Activated T-helper 1 cell treated with Interleukin-2 at 50 U/mL for 16 hours (primary cell): Measurements from ENCODE around the gene SLC26A11.
A peak's percentile ranks its signal among the peaks of the same experiment; 100 is the strongest.
"Not testable (repeated sequence)": the region's sequence is repeated elsewhere in the genome, so short reads cannot be mapped to it uniquely, and the experiment has no call there.

Source experiments
- DNase-seq: peaks from one replicate; pipeline ENCODE4 v3.0.0-alpha.2; 2020; ENCODE audit warnings: low read depth

SLC26A11 gene

DNA sequence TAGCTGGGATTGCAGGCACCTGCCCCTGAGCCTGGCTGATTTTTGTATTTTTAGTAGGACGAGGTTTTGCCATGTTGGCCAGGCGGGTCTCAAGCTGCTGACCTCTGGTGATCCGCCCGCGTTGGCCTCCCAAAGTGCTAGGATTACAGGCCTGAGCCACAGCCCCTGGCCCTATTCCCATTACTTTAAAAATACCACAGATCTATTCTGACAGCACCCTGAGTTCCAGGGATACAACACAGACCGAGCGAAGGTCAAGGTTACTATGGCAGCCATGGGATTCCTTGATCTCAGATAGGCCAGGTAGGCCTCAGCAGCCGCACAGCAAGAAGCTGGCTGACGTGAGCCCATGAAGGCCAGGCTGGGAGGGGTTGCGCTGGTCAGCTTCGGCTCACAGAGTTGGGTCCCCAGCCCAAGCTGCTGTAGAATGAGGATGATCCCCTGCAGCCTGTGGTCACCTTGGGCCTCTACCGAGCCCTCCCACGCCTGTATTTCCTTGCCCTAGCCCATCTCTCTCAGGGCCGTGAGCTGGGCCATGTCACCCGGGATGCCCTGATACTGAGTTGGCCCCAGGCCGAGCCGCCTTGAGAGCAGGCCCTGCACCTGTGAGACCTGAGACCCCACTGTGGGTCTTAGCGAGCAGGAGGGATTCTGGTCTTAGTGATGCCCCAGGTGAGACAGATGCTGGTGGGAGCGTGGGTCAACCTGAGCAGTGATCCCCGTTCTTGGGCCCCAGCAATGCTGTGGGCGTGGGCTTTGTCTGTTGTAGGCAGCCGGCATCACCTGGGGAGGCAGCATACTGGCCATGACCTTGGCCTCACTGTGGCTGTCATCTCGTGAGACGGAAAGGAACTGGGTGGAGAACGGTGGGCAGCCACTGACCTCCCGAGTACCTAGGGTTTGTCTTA, 23.6 kb downstream of the SLC26A11 start:
- no peak for DNase-seq

GRCh38 chr17:80244448-80244847, 24.2 kb downstream of the SLC26A11 start:
- not testable (repeated sequence) for DNase-seq

- DNase-seq, result no peak
These were observed 24.8 kb downstream of the SLC26A11 start for GRCh38 chr17:80244871-80245509.

DNA sequence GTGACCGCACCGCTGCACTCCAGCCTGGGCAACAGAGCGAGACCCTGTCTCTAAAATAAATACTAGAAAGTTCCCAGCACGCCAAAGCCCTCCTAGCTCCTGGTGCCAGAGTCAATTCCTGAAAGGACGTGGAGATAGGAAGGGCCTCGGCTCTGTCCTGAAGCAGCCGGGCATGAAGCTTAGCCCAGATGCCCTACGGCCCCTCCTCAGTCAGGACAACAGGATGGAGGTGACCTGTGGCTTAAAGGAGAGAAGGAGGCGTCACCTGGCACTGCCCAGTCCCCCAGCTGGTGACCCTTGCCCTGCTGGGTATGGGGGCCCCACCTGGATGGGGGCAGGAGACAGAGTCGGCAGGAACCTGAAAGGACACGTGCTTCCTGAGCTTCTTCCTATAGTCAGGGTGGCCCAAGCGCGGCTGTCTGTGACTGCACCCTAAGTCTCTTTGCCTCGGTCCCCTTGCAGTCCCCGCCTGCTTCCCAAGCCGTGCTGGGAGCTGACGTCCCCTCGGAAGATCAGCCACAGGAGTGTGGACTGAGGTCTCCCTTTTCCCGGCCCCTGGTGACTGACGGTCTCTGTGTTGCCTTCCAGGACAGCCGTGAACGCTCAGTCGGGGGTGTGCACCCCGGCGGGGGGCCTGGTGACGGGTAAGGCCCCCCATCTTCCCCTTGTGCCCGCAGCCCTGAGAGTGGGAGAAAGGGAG, 25.5 kb downstream of the SLC26A11 start:
- no peak for DNase-seq

DNA sequence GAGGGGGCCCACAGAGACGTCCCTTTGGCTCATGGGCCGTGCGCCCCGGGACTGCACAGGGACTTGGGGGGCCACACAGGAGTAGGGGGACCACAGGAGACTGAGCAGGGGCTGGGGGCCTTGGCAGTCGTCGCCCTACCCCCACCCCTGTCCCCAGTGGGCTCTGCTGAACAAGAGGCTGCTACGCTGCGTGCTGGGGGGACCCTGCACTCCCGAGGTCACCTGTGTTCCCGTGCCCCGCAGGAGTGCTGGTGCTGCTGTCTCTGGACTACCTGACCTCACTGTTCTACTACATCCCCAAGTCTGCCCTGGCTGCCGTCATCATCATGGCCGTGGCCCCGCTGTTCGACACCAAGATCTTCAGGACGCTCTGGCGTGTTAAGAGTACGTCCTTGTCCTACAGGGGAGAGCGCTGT, 26.0 kb downstream of the SLC26A11 start:
- no peak for DNase-seq

GRCh38 chr17:80246726-80247125, 26.5 kb downstream of the SLC26A11 start:
- DNase-seq, result no peak

DNA sequence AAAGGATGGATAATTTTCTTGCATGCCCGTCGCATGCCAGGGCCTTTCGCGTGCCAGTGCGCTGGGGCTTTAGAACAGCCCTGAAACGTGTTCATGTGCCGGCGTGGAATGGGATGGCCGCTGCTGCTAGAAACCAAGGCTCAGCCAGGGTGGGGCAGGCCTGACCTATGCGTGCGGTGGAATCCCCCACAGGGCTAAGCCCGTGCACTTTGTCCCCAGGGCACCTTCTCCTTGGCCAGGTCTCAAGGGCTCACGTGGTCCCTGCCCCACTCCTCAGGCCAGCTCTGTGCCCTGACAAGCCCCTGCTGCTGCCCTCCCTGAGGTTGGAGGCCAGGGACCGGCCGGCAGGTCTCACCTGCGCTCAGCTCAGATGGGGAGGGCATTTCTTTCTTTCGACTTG, 27.3 kb downstream of the SLC26A11 start:
- no peak for DNase-seq

- no peak for DNase-seq
These were observed 28.0 kb downstream of the SLC26A11 start for GRCh38 chr17:80248001-80248893.

GRCh38 chr17:80248894-80249710, 28.9 kb downstream of the SLC26A11 start:
- no peak for DNase-seq

DNA sequence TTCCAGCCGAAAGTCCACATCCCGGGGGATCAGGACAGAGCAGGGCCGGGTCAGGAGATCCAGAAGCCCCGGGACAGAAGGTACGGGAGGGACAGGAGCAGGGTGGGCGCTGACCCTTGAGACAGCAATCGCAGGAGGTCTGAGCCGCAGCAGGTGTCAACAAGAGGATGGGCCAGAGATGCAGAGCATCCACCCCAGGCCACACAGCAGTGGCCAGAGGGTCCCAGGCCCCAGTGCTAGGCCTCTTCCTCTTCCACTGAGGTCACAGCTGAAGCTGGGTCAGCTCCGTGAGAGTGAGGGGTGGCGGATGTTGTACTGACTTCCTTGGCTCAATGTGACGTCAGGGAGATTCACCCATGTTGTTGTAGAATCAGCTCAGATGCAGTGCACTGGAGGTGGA, 31.7 kb downstream of the SLC26A11 start:
- no peak for DNase-seq

DNA sequence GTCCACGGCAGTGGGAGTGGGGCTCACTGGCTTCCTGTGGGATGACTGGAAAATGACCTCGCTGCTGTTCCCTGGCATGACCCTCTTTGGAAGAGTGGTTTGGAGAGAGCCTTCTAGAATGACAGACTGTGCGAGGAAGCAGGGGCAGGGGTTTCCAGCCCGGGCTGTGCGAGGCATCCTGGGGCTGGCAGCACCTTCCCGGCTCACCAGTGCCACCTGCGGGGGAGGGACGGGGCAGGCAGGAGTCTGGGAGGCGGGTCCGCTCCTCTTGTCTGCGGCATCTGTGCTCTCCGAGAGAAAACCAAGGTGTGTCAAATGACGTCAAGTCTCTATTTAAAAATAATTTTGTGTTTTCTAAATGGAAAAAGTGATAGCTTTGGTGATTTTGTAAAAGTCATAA, 32.6 kb downstream of the SLC26A11 start:
- DNase-seq, result peak; percentile 85

- no peak for DNase-seq
These were observed 33.6 kb downstream of the SLC26A11 start for GRCh38 chr17:80253631-80254395.

DNA sequence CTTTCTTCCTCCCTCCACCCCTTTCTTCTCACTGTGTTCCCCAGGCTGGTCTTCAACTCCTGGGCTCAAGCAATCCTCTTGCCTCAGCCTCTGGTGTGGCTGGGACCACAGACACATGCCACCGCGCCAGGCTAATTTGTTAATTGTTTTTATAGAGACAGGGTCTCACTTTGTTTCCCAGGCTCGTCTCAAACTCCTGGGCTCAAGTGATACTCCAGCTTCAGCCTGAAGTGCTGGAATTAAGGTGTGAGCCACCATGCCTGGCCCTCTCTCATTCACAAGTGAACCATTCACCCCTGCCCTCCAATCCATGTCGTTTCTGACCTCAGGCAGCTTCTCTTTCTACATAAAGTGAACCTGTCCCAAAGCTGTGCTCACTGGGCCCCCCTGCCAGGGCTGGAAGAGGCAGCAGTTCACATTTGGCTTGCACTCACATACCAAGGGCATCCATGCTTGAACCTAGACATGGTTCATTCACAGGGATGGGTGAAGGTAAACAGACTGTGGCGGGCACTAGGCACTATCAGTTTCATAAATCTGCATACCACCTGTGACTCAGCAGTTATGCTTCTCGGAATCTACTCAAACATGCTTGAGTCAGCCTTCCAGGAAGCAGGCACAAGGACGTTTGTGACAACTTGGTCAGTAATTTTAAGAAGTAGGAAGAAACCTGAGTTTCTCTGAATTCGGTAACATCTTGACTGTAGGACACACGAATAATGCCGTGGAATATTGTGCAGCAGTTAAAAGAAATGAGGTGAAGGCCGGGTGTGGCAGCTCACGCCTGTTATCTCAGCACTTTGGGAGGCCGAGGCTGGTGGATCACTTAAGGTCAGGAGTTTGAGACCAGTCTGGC, 34.4 kb downstream of the SLC26A11 start:
- peak; percentile 37 for DNase-seq

- no peak for DNase-seq
These were observed 35.8 kb downstream of the SLC26A11 start for GRCh38 chr17:80256034-80256350.

GRCh38 chr17:80257716-80258213, 37.5 kb downstream of the SLC26A11 start:
- no peak for DNase-seq

DNA sequence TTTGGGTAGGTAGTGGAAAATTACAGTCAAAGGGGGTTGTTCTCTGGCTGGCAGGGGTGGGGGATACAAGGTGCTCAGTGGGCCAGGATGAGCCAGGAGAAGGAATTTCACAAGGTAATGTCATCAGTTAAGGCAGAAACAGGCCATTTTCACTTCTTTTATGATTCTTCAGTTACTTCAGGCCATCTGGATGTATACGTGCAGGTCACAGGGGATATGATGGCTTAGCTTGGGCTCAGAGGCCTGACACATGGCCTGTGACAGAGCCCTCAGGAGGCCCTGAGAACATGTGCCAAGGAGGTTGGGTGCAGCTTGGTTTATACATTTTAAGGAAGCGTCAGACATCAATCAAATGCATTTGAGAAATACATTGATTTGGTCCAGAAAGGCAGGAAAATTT, 38.1 kb downstream of the SLC26A11 start:
- not testable (repeated sequence) for DNase-seq

DNA sequence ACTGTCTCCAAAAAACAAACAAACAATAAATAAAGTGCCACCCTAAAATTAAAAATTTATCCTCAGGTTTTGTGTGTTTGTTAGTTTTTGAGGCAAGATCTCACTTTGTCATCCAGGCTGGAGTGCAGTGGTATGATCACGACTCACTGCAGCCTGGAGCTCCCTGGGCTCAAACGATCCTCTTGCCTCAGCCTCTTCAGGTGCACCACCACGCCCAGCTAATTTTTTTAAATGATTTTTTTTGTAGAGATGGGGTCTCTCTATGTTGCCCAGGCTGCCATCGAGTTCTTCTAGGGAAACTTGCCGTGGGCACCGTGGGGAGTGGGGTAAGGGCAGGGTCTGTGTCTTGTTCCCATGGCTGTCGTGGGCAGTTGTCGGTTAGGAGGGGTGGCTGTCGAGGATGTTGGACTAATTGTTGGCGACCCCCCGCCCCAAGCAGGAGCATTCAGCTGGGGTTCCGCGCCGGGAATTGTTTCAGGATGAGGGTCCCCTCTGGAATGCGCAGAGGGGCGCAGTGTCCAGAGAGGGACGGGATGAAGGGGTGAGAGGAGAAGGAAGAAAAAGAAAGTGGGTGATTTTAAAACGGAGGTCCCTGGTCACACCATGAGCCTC, 39.3 kb downstream of the SLC26A11 start:
- no peak for DNase-seq

- peak; percentile 77 for DNase-seq
These were observed 39.9 kb downstream of the SLC26A11 start for GRCh38 chr17:80260069-80260535.

GRCh38 chr17:80260791-80261158, 40.5 kb downstream of the SLC26A11 start, which contains the start of gene RNF213:
Gene RNF213 (plus strand): TSS chr17:80260852. CDS start chr17:80263682, 2,830 bp downstream.
- peak; percentile 43 for DNase-seq
